Ascending aorta (tissue), 2 donors: ENCODE results near the gene TMEM25. TPM values are rescaled to one million over a fixed set of nuclear protein-coding genes. Genes with fewer than 3 reads are reported as not detected.
A peak's percentile ranks its signal among the peaks of the same experiment; 100 is the strongest.

ENCODE experiments used
- DNase-seq, 2 donors: peaks; one replicate each; pipeline ENCODE4 v3.0.0-alpha.2; 2019; ENCODE audit warnings: low spot score in 2 of 2
- H3K27ac ChIP-seq, 2 donors: fragments of 200-600 bp; sonication (generic); one replicate each; pipeline ENCODE4 v1.5.1; 2016 to 2017; ENCODE audit warnings: mild to moderate bottlenecking in 1 of 2
- H3K27me3 ChIP-seq: fragments of 200-600 bp; sonication (generic); one replicate; pipeline ENCODE4 v1.5.1; 2017
- H3K36me3 ChIP-seq, 2 donors: fragments of 200-600 bp; sonication (generic); one replicate each; pipeline ENCODE4 v1.5.1; 2016
- H3K4me1 ChIP-seq, 2 donors: fragments of 200-600 bp; sonication (generic); one replicate each; pipeline ENCODE4 v1.5.1; 2016 to 2017; ENCODE audit warnings: mild to moderate bottlenecking in 1 of 2
- H3K4me3 ChIP-seq, 2 donors: fragments of 200-600 bp; sonication (generic); one replicate each; pipeline ENCODE4 v1.5.1; 2016 to 2017; ENCODE audit warnings: mild to moderate bottlenecking in 1 of 2
- H3K9me3 ChIP-seq, 2 donors: fragments of 200-600 bp; sonication (generic); one replicate each; pipeline ENCODE4 v1.5.1; 2016
- CTCF ChIP-seq, 3 experiments: fragments of 200-600 bp in 2 of 3; fragments of 450-650 bp in 1 of 3; sonication (generic) in 2 of 3; IDR thresholded peaks; one replicate each; pipeline ENCODE4 v1.5.1; 2016 to 2019; ENCODE audit warnings: antibody characterized with exemption in 3 of 3, mild to moderate bottlenecking in 1 of 3, moderate library complexity in 1 of 3
- intact Hi-C: fragments of 100-400 bp; cut with DNase I; formaldehyde crosslinking; loops from one replicate; pipeline ENCODE4 v1.15.1; 2023
- total RNA-seq: library from RNA; depleted of rRNA; stranded (reverse); fragments of >200 nt; gene quantifications from one replicate; pipeline ENCODE4 v1.1.0, GENCODE V29; 2016

TMEM25 gene
- total RNA-seq, 1 donor from 2014 or later, result 133 TPM

- no peak for DNase-seq
- Histone ChIP-seq H3K36me3 (peaks cover 66 to 76% of the 10 kb centered on the region in 2 donors), H3K27ac (no peak overlapping the region)
These were observed 9.1 kb upstream of the TMEM25 start for GRCh38 chr11:118521892-118522311.

GRCh38 chr11:118522571-118523072 lies 8.4 kb upstream of the TMEM25 start:
- H3K27ac ChIP-seq, result no peak overlapping the region
- no peaks in the 10 kb centered on the region for H3K4me1 ChIP-seq
- peak in 1 of 3 experiments; percentile 27 for TF ChIP-seq CTCF (IDR thresholded peaks at IDR 0.05)
- no peak overlapping the region for H3K4me3 ChIP-seq
- no peak for DNase-seq
- intact Hi-C loops, result no loop called here
- H3K36me3 ChIP-seq, result peaks cover 62 to 72% of the 10 kb centered on the region in 2 donors
- H3K27me3 ChIP-seq, result no peaks in the 10 kb centered on the region
- H3K9me3 ChIP-seq, result no peaks in the 10 kb centered on the region

More at GRCh38 chr11:118521892-118522311, 9.1 kb upstream of the TMEM25 start:
- no peak for TF ChIP-seq CTCF (IDR thresholded peaks at IDR 0.05)
- Histone ChIP-seq H3K4me1 (no peaks in the 10 kb centered on the region), H3K27me3 (no peaks in the 10 kb centered on the region), H3K4me3 (no peak overlapping the region), H3K9me3 (no peaks in the 10 kb centered on the region)
- intact Hi-C loops, result no loop called here

- no peak overlapping the region for H3K27ac ChIP-seq
- no peaks in the 10 kb centered on the region for H3K9me3 ChIP-seq
- no peak for DNase-seq
- intact Hi-C loops, result no loop called here
- peaks cover 0 to 2% of the 10 kb centered on the region in 2 donors for H3K4me1 ChIP-seq
- no peak for TF ChIP-seq CTCF (IDR thresholded peaks at IDR 0.05)
- H3K36me3 ChIP-seq, result peaks cover 54 to 59% of the 10 kb centered on the region in 2 donors
- H3K4me3 ChIP-seq, result no peak overlapping the region
- H3K27me3 ChIP-seq, result no peaks in the 10 kb centered on the region
These were observed 6.6 kb upstream of the TMEM25 start for GRCh38 chr11:118524356-118524755.

- no peak for DNase-seq
- intact Hi-C loops, result no loop called here
- no peaks in the 10 kb centered on the region for H3K27me3 ChIP-seq
- no peak overlapping the region for H3K27ac ChIP-seq
- H3K4me1 ChIP-seq, result peaks cover 0 to 8% of the 10 kb centered on the region in 2 donors
- H3K36me3 ChIP-seq, result peaks cover 48 to 53% of the 10 kb centered on the region in 2 donors
- no peak overlapping the region for H3K4me3 ChIP-seq
- H3K9me3 ChIP-seq, result no peaks in the 10 kb centered on the region
- TF ChIP-seq CTCF (IDR thresholded peaks at IDR 0.05), result no peak
These were observed 6.1 kb upstream of the TMEM25 start for GRCh38 chr11:118524757-118525470.

GRCh38 chr11:118526688-118527087 lies 4.3 kb upstream of the TMEM25 start:
- H3K36me3 ChIP-seq, result peaks cover 31 to 36% of the 10 kb centered on the region in 2 donors
- no peaks in the 10 kb centered on the region for H3K27me3 ChIP-seq
- no peak for TF ChIP-seq CTCF (IDR thresholded peaks at IDR 0.05)
- no peak overlapping the region for H3K27ac ChIP-seq
- intact Hi-C loops, result no loop called here
- H3K4me1 ChIP-seq, result peaks cover 0 to 17% of the 10 kb centered on the region in 2 donors
- H3K4me3 ChIP-seq, result no peak overlapping the region
- H3K9me3 ChIP-seq, result no peaks in the 10 kb centered on the region
- DNase-seq, result no peak
